GM10266 (cell line): ENCODE results near the gene CAPN9.

Source experiments
- DNase-seq: peaks from one replicate; pipeline ENCODE4 v3.0.0; 2012; ENCODE audit errors: extremely low spot score
- CTCF ChIP-seq: IDR thresholded peaks from 2 replicates; pipeline ENCODE4 v1.5.1; 2012; ENCODE audit warnings: mild to moderate bottlenecking, low read depth; ENCODE audit not compliant: control insufficient read depth, insufficient read depth; ENCODE audit errors: missing control alignments

The CAPN9 gene

GRCh38 chr1:230823931-230824381 is 76.8 kb downstream of the CAPN9 start:
- no peak for TF ChIP-seq CTCF
- DNase-seq: no peak

DNA sequence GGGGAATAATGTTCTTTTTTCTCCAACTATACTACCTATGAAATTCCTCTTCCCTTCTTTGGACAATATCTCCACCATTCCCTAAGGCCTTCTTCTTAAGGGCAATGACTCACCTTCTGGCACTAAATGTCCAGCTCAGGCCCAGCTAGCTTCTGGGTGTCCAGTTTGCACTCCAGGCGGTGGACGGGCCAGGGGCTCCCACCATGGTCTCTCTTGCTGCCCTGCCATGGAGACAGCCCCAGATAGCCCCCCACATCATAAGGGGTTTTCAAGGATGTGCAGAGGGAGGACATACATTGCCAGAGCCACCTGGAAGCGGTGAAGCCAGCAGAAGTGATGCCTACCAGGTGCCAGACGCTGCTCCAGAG is 77.3 kb downstream of the CAPN9 start:
- no peak for TF ChIP-seq CTCF
- no peak for DNase-seq

DNA sequence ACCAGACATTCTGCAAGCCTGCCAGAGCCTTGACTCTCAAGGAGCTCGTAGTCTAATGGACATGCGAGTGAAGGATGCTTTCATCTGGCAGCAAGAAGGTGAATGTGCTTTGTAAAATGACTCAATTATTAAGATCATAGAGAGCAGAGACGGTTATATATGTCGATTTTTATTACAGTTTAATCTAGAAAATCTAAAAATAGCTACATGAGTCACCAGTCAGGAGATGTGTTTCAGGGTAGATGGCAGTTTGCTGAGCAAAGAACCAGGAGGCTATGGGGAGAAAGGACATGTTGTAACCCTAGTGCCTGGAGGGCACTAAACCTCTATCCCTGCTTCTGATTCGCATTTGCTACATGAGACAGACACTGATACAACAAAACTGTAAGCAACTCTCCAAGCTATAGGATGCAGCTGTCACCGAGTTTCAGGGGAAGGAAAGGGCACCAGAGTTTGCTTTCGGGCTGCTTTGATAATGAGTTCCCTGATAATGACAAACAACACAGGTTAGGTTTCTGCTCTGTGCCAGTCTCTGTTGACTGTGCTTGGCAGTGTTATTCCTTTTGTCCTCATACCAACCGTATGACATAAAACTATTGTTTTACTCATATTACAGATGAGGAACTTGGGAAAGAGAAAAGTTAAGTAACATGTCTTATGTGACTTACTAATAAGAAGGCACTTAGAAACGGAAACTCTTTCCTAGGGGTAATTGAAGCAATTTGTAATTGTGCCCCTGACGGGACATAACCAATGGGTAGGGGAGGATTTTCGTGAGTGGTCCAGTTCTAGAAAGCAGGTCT is 77.9 kb downstream of the CAPN9 start:
- no peak for DNase-seq
- no peak for TF ChIP-seq CTCF

DNA sequence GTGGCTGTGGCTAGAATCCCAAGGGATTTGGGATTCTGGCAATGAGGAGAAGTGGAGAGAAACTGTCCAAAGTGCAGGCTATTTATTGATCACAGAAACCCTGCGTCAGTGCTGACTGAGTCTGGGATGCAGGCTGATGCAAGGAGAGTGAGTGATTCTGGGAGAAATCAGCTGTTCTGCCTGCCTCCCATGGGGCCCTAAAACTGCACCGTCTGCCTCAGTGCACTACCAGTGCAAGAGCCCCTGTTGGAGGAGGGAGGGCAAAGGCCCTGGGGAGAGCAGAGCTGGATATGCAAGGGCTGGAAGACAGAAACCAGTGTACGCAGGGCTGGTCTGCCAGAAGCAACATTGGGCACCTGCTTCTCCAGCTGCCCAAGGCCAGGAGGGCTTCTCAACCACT is 78.6 kb downstream of the CAPN9 start:
- TF ChIP-seq CTCF: no peak
- DNase-seq: no peak

- DNase-seq: no peak
- no peak for TF ChIP-seq CTCF
Measured at GRCh38 chr1:230826166-230826875, 79.1 kb downstream of the CAPN9 start.

DNA sequence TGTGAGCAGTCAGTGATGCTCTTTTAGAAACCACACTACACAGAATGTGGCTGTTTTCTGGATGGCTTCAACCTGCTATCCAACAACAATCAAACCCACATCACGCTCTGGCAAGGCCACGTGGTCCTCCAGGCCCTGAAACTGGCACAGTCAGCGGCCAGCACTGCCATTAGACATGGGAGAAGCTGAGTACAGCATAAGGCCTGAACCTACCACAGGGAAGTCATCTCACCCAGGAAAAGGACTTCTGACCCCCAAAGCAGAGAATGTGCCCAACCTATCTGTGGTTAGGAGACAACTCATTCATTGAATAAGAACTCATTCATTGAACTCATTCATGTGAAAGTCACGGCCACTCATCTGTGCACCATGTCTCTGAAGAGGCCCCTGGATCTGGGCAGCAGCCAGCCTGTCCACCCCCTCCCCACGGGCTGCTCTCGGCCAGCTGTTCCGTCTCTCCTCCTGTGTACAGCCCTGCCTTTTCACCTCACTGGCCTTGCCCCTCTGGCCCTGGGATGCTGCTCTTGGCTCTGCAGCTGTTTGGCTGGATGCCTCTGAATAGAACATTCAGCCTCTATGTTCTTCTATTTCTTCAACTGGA is 80.0 kb downstream of the CAPN9 start:
- no peak for TF ChIP-seq CTCF
- DNase-seq: no peak

DNA sequence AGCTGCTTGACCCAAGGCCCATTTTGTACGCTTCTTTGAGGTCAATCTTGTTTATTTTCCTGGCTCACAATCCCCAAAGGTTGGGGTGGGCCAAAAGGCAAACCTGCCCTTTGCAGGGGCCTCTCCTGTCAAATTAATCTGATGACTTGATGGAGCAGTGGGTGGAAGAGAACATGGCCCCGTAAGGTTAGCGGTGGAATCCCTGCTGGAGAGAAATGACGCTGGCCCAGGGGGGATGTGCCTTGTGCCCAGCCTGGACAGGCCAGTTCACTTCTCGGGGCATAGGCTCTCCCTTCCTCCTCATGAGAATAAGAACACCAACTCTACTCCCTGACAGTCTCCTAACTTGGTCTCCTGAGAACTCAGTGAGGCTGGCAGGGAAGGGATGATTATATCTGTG is 80.6 kb downstream of the CAPN9 start:
- no peak for DNase-seq
- TF ChIP-seq CTCF: no peak
